Measurements from ENCODE around the gene CYP24A1. TPM values are rescaled to one million over a fixed set of nuclear protein-coding genes. Genes with fewer than 3 reads are reported as not detected.

The CYP24A1 gene
- total and polyA plus RNA-seq, 2 experiments from 2014 or later, result 0.43 to 1.2 TPM

DNA sequence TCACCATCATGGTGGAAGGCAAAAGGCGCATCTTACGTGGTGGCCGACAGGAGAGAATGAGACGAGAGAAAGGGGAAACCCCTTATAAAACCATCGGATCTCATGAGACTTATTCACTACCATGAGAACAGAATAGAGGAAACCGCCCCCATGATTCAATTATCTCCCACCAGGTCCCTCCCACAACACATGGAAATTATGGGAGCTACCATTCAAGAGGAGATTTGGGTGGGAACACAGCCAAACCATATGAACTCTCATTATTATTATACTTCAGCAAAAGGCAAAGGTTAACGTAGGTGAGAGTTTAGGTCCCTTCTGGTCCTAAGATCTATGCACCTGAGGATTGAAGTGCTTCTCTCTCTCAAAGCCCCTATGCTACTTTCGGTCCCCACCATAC is 31.7 kb upstream of the CYP24A1 start:
- 83% methylated on average over 8 of the region's 8 CpGs for WGBS, 2 experiments (ENCODE audit: low coverage in 1 of 2, low lambda C conversion rate in 2 of 2, missing lambda C conversion rate in 2 of 2)
- DNase-seq, result no peak

DNA sequence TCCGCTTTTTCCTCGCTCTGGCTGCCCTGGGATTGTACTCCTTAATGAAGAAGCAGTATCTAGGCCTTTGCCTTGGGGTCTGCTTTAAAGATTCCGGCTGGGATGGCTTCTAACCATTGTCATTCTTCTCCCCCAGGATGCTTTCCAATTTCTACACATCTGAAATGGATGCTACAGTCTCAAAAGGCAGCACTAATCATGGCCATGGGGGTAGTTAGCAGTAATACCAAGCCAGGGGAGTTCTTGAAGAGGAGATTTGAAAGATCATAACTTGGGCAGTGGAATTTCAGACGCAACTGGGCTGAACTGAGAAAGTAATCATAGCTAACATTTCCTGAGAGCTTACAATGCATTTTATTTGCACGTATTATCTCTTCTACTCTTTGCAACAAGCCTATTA is 30.7 kb upstream of the CYP24A1 start:
- Histone ChIP-seq H2AFZ (no peak overlapping the region), H3K9ac (no peak overlapping the region), H3K27me3 (replicated peaks; ENCODE audit: insufficient read depth) (no peaks in the 10 kb centered on the region), H3F3A (ENCODE audit: insufficient read depth) (0 out of 2 replicates have a peak, but pooled peaks cover 4% of the 10 kb centered on the region), H3K4me1 (ENCODE audit: insufficient read depth) (peaks cover 7% of the 10 kb centered on the region), H3K27ac (no peak overlapping the region), H3K4me2 (ENCODE audit: unreplicated experiment) (no peak overlapping the region), H3K9me3 (ENCODE audit: low read depth) (no peaks in the 10 kb centered on the region), H4K20me1 (ENCODE audit: insufficient read depth) (no peaks in the 10 kb centered on the region), H3K36me3 (ENCODE audit: low read depth) (no peaks in the 10 kb centered on the region), H3K4me3 (no peak overlapping the region), H3K79me2 (ENCODE audit: insufficient read depth) (peaks cover 15% of the 10 kb centered on the region), H3K9me2 (ENCODE audit: insufficient read depth) (no peaks in the 10 kb centered on the region)
- no peak for DNase-seq
- 86 to 89% methylated on average over 5 of the region's 5 CpGs for WGBS, 2 experiments (ENCODE audit: low coverage in 1 of 2, low lambda C conversion rate in 2 of 2, missing lambda C conversion rate in 2 of 2)
- in situ Hi-C loops (cut with MboI), result no loop called here
- no peak for TF ChIP-seq EZH2 (IDR thresholded peaks at IDR 0.05; ENCODE audit: insufficient read depth, poor library complexity, severe bottlenecking)
- TF ChIP-seq EZH2phosphoT487 (IDR thresholded peaks at IDR 0.05; ENCODE audit: insufficient read depth, low read depth), result no peak

More for the DNA sequence above, 31.7 kb upstream of the CYP24A1 start:
- Histone ChIP-seq H3K4me1 (ENCODE audit: insufficient read depth) (peaks cover 14% of the 10 kb centered on the region), H3K36me3 (ENCODE audit: low read depth) (no peaks in the 10 kb centered on the region), H3K27ac (no peak overlapping the region), H2AFZ (no peak overlapping the region), H3F3A (ENCODE audit: insufficient read depth) (0 out of 2 replicates have a peak, but pooled peaks cover 4% of the 10 kb centered on the region), H3K4me3 (no peak overlapping the region), H3K9me2 (ENCODE audit: insufficient read depth) (no peaks in the 10 kb centered on the region), H3K9ac (no peak overlapping the region), H3K79me2 (ENCODE audit: insufficient read depth) (peaks cover 25% of the 10 kb centered on the region), H4K20me1 (ENCODE audit: insufficient read depth) (no peaks in the 10 kb centered on the region), H3K9me3 (ENCODE audit: low read depth) (no peaks in the 10 kb centered on the region), H3K27me3 (replicated peaks; ENCODE audit: insufficient read depth) (no peaks in the 10 kb centered on the region), H3K4me2 (ENCODE audit: unreplicated experiment) (no peak overlapping the region)
- in situ Hi-C loops (cut with MboI), result no loop called here
- TF ChIP-seq EZH2phosphoT487 (IDR thresholded peaks at IDR 0.05; ENCODE audit: insufficient read depth, low read depth), result no peak
- no peak for TF ChIP-seq EZH2 (IDR thresholded peaks at IDR 0.05; ENCODE audit: insufficient read depth, poor library complexity, severe bottlenecking)

DNA sequence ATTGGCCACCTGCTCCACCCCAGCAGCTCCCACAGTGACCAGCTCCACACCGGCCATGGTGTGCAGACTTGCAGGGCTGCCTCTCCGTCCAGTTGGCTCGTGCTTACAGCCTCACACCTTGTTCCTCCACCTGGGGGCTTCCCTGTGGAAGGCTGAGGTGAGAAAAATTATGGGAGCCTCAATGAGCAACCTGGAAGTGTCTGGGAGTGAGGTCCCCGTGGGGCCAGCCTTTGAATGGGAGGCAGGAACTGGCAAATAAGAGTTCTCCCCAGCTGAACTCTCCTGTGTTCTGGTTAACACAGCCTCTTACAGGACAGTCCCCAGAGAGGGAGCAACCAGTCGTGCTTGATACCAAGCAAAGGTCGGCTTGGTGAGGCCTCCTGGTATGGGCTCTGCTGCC is 30.3 kb upstream of the CYP24A1 start:
- Histone ChIP-seq H3K9me3 (ENCODE audit: low read depth) (no peaks in the 10 kb centered on the region), H3K9ac (no peak overlapping the region), H3F3A (ENCODE audit: insufficient read depth) (0 out of 2 replicates have a peak, but pooled peaks cover 4% of the 10 kb centered on the region), H2AFZ (no peak overlapping the region), H3K9me2 (ENCODE audit: insufficient read depth) (no peaks in the 10 kb centered on the region), H3K4me2 (ENCODE audit: unreplicated experiment) (no peak overlapping the region), H3K4me3 (no peak overlapping the region), H4K20me1 (ENCODE audit: insufficient read depth) (no peaks in the 10 kb centered on the region), H3K36me3 (ENCODE audit: low read depth) (no peaks in the 10 kb centered on the region), H3K4me1 (ENCODE audit: insufficient read depth) (peaks cover 3% of the 10 kb centered on the region), H3K79me2 (ENCODE audit: insufficient read depth) (peaks cover 11% of the 10 kb centered on the region), H3K27ac (no peak overlapping the region), H3K27me3 (replicated peaks; ENCODE audit: insufficient read depth) (no peaks in the 10 kb centered on the region)
- WGBS, 2 experiments (ENCODE audit: low coverage in 1 of 2, low lambda C conversion rate in 2 of 2, missing lambda C conversion rate in 2 of 2), result 81 to 86% methylated on average over 6 of the region's 6 CpGs
- in situ Hi-C loops (cut with MboI), result no loop called here
- TF ChIP-seq EZH2 (IDR thresholded peaks at IDR 0.05; ENCODE audit: insufficient read depth, poor library complexity, severe bottlenecking) (no peak), EZH2phosphoT487 (IDR thresholded peaks at IDR 0.05; ENCODE audit: insufficient read depth, low read depth) (no peak)
- no peak for DNase-seq

DNA sequence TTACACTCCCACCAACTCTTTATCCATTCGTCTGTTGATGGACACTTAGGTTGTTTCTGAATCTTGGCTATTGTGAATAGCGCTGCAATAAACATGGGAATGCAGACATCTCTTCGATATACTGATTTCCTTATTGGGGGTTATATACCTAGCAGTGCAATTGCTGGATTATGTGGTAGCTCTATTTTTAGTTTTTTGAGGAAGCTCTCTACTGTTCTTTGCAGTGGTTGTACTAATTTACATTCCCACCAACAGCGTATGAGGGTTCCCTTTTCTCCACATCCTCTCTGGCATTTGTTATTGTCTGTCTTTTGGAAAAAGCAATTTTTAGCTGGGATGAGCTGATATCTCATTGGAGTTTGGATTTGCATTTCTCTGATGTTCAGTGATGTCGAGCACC is 29.5 kb upstream of the CYP24A1 start:
- Histone ChIP-seq H3K9me2 (ENCODE audit: insufficient read depth) (no peaks in the 10 kb centered on the region), H2AFZ (no peak overlapping the region), H4K20me1 (ENCODE audit: insufficient read depth) (no peaks in the 10 kb centered on the region), H3K9ac (no peak overlapping the region), H3K9me3 (ENCODE audit: low read depth) (no peaks in the 10 kb centered on the region), H3K27ac (no peak overlapping the region), H3K4me3 (no peak overlapping the region), H3K4me2 (ENCODE audit: unreplicated experiment) (no peak overlapping the region), H3F3A (ENCODE audit: insufficient read depth) (no peaks in the 10 kb centered on the region), H3K36me3 (ENCODE audit: low read depth) (no peaks in the 10 kb centered on the region), H3K27me3 (replicated peaks; ENCODE audit: insufficient read depth) (no peaks in the 10 kb centered on the region), H3K4me1 (ENCODE audit: insufficient read depth) (no peaks in the 10 kb centered on the region), H3K79me2 (ENCODE audit: insufficient read depth) (peaks cover 3% of the 10 kb centered on the region)
- TF ChIP-seq EZH2 (IDR thresholded peaks at IDR 0.05; ENCODE audit: insufficient read depth, poor library complexity, severe bottlenecking) (no peak), EZH2phosphoT487 (IDR thresholded peaks at IDR 0.05; ENCODE audit: insufficient read depth, low read depth) (no peak)
- in situ Hi-C loops (cut with MboI), result no loop called here
- WGBS, 2 experiments (ENCODE audit: low coverage in 1 of 2, low lambda C conversion rate in 2 of 2, missing lambda C conversion rate in 2 of 2), result 68% methylated on average over 5 of the region's 5 CpGs
- no peak for DNase-seq
